Stomach (tissue), 9 donors: ENCODE measurements around the gene GSTA2. TPM values are rescaled to one million over a fixed set of nuclear protein-coding genes. Genes with fewer than 3 reads are reported as not detected.

Experiments used
- DNase-seq, 2 donors: peaks; one replicate each; pipeline versions ENCODE4 v3.0.0 to v3.0.0-alpha.2; 2013 to 2019
- H3K27ac ChIP-seq, 5 donors: fragments of 200-600 bp in 4 of 5; sonication (generic) in 4 of 5; one replicate each; pipeline ENCODE4 v1.5.1; 2013 to 2019; ENCODE audit warnings: mild to moderate bottlenecking in 1 of 5, moderate library complexity in 1 of 5
- H3K27me3 ChIP-seq, 3 donors: fragments of 200-600 bp; sonication (generic); one replicate each; pipeline ENCODE4 v1.5.1; 2017 to 2019; ENCODE audit warnings: mixed run types in 1 of 3
- H3K36me3 ChIP-seq, 4 donors: fragments of 200-600 bp; sonication (generic); 1 replicate in 3 of 4; 2 replicates in 1 of 4; pipeline ENCODE4 v1.5.1; 2016 to 2019
- H3K4me1 ChIP-seq, 4 donors: fragments of 200-600 bp; sonication (generic); one replicate each; pipeline ENCODE4 v1.5.1; 2016 to 2019
- H3K4me3 ChIP-seq, 4 donors: fragments of 200-600 bp; sonication (generic) in 3 of 4; one replicate each; pipeline ENCODE4 v1.5.1; 2016 to 2019; ENCODE audit warnings: mild to moderate bottlenecking in 1 of 4
- H3K9me3 ChIP-seq, 4 donors: fragments of 200-600 bp; sonication (generic); one replicate each; pipeline ENCODE4 v1.5.1; 2016 to 2019
- EP300 ChIP-seq: sonication (generic); formaldehyde crosslinking; IDR thresholded peaks from one replicate; pipeline ENCODE4 v1.6.1; 2017; ENCODE audit warnings: antibody characterized with exemption
- POLR2A ChIP-seq, 4 donors: fragments of 450-650 bp; IDR thresholded peaks; one replicate each; pipeline ENCODE4 v1.6.1; 2016; ENCODE audit warnings: antibody characterized with exemption in 4 of 4, control low read depth in 2 of 4, mild to moderate bottlenecking in 1 of 4, moderate library complexity in 1 of 4
- POLR2AphosphoS5 ChIP-seq, 3 donors: sonication (generic); formaldehyde crosslinking; IDR thresholded peaks; one replicate each; pipeline ENCODE4 v1.6.1; 2016; ENCODE audit warnings: antibody characterized with exemption in 3 of 3
- WGBS, 5 donors: extraction: QIAGEN DNeasy Blood & Tissue Kit in 3 of 5; methylation state at CpG; one replicate each; pipeline versions ENCODE4 v1.1.5 to v1.1.7; 2013 to 2018; 5-methylcytosine and 5-hydroxymethylcytosine counted together
- intact Hi-C: fragments of 100-400 bp; cut with DNase I; formaldehyde crosslinking; loops from one replicate; pipeline ENCODE4 v1.15.1; 2023; ENCODE audit warnings: low total_unique reads
- polyA plus RNA-seq, 3 donors: library from polyadenylated mRNA; stranded (reverse); fragments of 200-250 nt; gene quantifications; one replicate each; pipeline ENCODE4 v1.2.3, GENCODE V29; 2013
- total RNA-seq, 5 donors: library from RNA; depleted of rRNA; stranded (reverse); fragments of >200 nt; gene quantifications; one replicate each; pipeline versions ENCODE4 v1.1.0 to v1.2.3, GENCODE V29; 2014 to 2016
- TF ChIP-seq, protein P1 (sequence below), 7 experiments: fragments of 450-650 bp in 4 of 7; fragments of 200-600 bp in 3 of 7; sonication (generic) in 3 of 7; IDR thresholded peaks; one replicate each; pipeline ENCODE4 v1.5.1; 2016 to 2019; ENCODE audit warnings: antibody characterized with exemption in 7 of 7, control low read depth in 2 of 7, mild to moderate bottlenecking in 1 of 7
- donor health status: healthy with polysubstance abuse.
- donor health status: Bipolar disorder and iron deficiency.
- donor health status: healthy.

Gene GSTA2
- total and polyA plus RNA-seq, 8 donors = 0.89 to 9.8 (median 5.8) TPM; not detected in 2

DNA sequence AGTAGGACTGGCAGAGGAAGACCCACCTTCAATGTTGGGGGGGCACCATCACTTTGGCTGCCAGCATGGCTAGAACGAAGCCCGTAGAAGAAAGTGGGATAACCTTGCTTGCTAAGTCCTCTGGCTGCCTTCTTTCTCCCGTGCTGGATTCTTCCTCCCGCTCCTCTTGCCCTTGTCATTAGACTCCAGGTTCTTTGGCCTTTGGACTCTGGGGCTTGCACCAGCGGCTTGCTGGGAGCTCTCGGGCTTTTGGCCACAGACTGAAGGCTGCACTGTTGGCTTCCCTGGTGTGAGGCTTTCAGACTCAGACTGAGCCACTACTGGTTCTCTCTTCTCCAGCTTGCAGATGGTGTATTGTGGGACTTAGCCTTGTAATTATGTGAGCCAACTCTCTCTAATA is 28.2 kb downstream of the GSTA2 start:
- no peak for DNase-seq
- 68 to 84% (median 75%) methylated on average over 6 of the region's 6 CpGs for WGBS, 5 donors

DNA sequence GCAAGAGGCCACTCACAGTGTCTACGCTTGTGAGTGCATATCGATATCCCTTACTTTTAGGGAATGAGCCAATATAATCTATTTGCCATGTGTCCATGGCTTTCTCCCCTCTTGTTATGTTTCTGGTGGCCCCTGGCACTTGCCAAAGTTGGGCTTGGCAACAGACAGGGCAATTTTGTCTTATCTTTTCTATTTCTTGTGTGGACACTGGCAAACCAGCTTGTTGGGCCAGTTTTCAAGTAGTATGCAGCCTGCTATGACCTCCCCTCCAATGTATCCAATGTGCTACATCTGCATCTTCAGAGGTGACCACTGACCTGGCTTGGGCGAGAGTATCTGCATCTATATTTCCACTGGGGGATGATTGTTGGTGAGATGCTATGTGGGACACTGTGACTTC is 29.2 kb downstream of the GSTA2 start:
- intact Hi-C loops = no loop called here
- WGBS, 5 donors = 55 to 79% (median 68%) methylated on average over 3 of the region's 3 CpGs
- no peak for TF ChIP-seq POLR2AphosphoS5 (IDR thresholded peaks at IDR 0.05)
- no peak for TF ChIP-seq POLR2A (IDR thresholded peaks at IDR 0.05)
- TF ChIP-seq EP300 = no peak
- TF ChIP-seq, protein P1, sequence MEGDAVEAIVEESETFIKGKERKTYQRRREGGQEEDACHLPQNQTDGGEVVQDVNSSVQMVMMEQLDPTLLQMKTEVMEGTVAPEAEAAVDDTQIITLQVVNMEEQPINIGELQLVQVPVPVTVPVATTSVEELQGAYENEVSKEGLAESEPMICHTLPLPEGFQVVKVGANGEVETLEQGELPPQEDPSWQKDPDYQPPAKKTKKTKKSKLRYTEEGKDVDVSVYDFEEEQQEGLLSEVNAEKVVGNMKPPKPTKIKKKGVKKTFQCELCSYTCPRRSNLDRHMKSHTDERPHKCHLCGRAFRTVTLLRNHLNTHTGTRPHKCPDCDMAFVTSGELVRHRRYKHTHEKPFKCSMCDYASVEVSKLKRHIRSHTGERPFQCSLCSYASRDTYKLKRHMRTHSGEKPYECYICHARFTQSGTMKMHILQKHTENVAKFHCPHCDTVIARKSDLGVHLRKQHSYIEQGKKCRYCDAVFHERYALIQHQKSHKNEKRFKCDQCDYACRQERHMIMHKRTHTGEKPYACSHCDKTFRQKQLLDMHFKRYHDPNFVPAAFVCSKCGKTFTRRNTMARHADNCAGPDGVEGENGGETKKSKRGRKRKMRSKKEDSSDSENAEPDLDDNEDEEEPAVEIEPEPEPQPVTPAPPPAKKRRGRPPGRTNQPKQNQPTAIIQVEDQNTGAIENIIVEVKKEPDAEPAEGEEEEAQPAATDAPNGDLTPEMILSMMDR (IDR thresholded peaks at IDR 0.05) = no peak
- H3K9me3 ChIP-seq = no peaks in the 10 kb centered on the region
- H3K36me3 ChIP-seq = no peaks in the 10 kb centered on the region
- no peak overlapping the region for H3K27ac ChIP-seq
- peak in 1 of 2 donors; percentile 44 for DNase-seq
- no peak overlapping the region for H3K4me3 ChIP-seq
- peaks cover 3 to 11% (median 6%) of the 10 kb centered on the region in 4 donors for H3K4me1 ChIP-seq
- no peaks in the 10 kb centered on the region for H3K27me3 ChIP-seq

More for the DNA sequence above, 28.2 kb downstream of the GSTA2 start:
- intact Hi-C loops = no loop called here
- Histone ChIP-seq H3K36me3 (no peaks in the 10 kb centered on the region), H3K27ac (no peak overlapping the region), H3K27me3 (no peaks in the 10 kb centered on the region), H3K4me3 (no peak overlapping the region), H3K4me1 (peaks cover 1 to 7% (median 4%) of the 10 kb centered on the region in 4 donors), H3K9me3 (peaks cover 0 to 2% (median 0%) of the 10 kb centered on the region in 4 donors)
- TF ChIP-seq POLR2A (IDR thresholded peaks at IDR 0.05) (no peak), POLR2AphosphoS5 (IDR thresholded peaks at IDR 0.05) (no peak), EP300 (no peak)
- TF ChIP-seq, protein P1 (IDR thresholded peaks at IDR 0.05) = no peak

DNA sequence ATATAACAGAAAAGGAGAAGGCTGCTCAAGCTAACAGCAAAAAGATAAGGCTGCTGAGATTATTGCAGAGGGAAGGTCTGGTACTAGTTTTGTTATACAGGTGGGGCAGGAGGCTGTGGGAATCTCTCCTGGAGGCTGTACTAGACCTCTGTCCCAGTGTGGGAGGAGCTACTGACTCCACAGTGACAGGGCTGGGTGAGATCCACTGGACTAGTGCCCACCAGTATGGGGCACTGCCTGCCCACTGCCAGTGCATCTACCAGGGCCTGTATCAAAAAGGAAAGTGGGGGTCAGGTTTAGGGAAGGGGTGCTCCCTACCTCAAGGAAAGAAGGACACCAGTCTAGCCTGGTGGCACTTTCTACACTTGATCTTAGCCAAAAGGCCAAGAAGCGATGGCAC is 30.1 kb downstream of the GSTA2 start:
- TF ChIP-seq EP300 (no peak), POLR2AphosphoS5 (IDR thresholded peaks at IDR 0.05) (no peak), POLR2A (IDR thresholded peaks at IDR 0.05) (no peak)
- TF ChIP-seq, protein P1 (IDR thresholded peaks at IDR 0.05) = no peak
- Histone ChIP-seq H3K27ac (no peak overlapping the region), H3K27me3 (no peaks in the 10 kb centered on the region), H3K4me3 (no peak overlapping the region), H3K36me3 (no peaks in the 10 kb centered on the region), H3K9me3 (no peaks in the 10 kb centered on the region), H3K4me1 (peaks cover 6 to 18% (median 12%) of the 10 kb centered on the region in 4 donors)
- intact Hi-C loops = no loop called here
- WGBS, 5 donors = 93 to 100% (median 95%) methylated on average over 1 of the region's 1 CpG
- DNase-seq = no peak

DNA sequence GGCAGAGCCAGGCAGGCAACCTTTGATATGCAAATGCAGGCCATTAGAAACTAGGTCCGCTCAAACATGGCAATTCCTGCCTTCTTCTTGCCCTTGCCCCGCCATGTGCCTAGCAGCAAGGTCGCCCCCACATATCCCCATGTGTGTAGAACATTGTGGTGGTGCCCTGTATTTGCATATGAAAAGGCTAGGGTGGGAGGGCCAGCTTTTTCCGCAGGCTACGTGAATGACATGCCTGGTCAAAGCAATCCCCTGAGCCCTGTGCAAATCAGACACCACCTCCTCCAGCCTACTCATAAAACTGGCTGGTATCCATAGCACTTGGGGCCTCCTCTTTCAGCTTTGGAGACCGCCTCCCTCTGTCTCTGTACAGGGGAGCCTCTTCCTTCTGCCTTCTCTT is 31.6 kb downstream of the GSTA2 start:
- intact Hi-C loops = no loop called here
- no peak for TF ChIP-seq EP300
- TF ChIP-seq POLR2A (IDR thresholded peaks at IDR 0.05) = no peak
- TF ChIP-seq POLR2AphosphoS5 (IDR thresholded peaks at IDR 0.05) = no peak
- TF ChIP-seq, protein P1 (IDR thresholded peaks at IDR 0.05) = no peak
- 44 to 72% (median 64%) methylated on average over 6 of the region's 6 CpGs for WGBS, 5 donors
- Histone ChIP-seq H3K9me3 (no peaks in the 10 kb centered on the region), H3K4me3 (no peak overlapping the region), H3K27me3 (no peaks in the 10 kb centered on the region), H3K4me1 (peaks cover 13 to 26% (median 20%) of the 10 kb centered on the region in 4 donors), H3K36me3 (no peaks in the 10 kb centered on the region), H3K27ac (no peak overlapping the region)
- DNase-seq = no peak
